Measurements from ENCODE around the gene MICAL3.
A peak's percentile ranks its signal among the peaks of the same experiment; 100 is the strongest.
"Not testable (repeated sequence)": the region's sequence is repeated elsewhere in the genome, so short reads cannot be mapped to it uniquely, and the experiment has no call there.

Gene MICAL3

DNA sequence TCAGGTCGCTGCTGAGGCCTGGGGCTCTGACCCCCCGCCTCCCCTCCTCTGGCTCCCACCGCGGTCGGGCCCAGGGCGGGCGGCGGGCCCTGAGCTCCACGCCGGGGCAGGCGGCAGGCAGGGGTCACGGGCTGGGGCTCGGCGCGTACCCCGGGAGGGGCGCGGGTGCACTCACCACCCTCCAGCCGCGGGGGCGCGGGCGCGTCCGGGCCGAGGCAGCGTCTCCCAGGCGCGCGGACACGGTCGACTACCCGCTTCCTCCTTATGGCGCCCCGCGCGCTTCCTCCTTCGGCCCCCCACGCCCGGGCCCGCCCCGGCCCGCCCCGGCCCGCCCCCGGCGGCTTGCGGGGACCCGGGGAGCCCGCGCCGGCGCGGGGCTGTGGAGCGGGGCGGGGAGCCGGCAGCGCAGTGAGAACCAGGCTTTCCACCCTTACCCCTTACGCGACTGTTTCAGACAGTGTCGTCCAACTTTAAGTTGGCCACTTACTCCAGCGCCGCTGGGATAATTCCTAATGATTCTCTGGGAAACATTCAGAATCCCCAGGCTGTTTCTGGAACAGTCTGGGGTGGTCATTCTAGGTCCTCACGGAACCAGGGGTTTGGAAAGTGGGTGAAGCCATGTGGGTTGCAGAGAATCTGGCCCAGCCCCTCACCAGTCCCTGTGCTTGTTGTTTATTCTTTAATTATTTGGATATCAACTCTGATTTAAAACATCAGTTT, 250.0 kb downstream of the MICAL3 start, which contains the start of gene BID:
Gene BID (minus strand): TSS at position 264 of the 720 bp plus-strand sequence. CDS start 24,353 bp downstream, outside the sequence.
- no peak for DNase-seq

DNA sequence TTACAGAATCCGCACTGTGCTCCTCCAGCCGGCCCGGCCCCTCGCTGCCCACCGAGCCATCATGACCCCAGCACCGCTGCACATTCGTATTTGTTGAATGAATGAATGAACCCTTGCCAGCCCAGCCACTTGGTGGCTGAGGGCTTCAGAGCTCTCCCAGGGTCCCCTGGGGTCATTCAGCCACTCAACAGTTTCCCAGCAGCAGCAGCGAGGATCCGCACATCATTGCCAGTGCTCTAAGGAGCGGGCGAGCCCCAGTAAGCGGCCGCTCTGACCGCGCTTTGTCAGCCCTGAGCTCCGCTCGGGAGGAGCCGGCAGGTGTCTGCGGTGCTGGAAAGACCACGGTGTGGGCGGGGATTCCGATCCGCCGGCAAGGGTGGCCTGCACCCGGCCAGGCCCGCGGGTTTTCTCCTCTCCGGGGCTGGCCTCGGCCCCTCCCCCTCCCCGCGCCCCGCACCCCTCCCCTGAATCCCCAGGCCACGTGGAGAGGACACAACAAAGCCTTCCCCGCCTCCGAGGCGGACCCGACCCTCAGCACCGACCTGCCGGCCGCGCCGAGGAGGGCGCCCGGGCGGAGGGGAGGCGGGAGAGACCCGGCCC, 250.7 kb downstream of the MICAL3 start:
- DNase-seq, result peak; percentile 33

GRCh38 chr22:17772958-17773605, 251.3 kb downstream of the MICAL3 start:
- DNase-seq, result no peak

DNA sequence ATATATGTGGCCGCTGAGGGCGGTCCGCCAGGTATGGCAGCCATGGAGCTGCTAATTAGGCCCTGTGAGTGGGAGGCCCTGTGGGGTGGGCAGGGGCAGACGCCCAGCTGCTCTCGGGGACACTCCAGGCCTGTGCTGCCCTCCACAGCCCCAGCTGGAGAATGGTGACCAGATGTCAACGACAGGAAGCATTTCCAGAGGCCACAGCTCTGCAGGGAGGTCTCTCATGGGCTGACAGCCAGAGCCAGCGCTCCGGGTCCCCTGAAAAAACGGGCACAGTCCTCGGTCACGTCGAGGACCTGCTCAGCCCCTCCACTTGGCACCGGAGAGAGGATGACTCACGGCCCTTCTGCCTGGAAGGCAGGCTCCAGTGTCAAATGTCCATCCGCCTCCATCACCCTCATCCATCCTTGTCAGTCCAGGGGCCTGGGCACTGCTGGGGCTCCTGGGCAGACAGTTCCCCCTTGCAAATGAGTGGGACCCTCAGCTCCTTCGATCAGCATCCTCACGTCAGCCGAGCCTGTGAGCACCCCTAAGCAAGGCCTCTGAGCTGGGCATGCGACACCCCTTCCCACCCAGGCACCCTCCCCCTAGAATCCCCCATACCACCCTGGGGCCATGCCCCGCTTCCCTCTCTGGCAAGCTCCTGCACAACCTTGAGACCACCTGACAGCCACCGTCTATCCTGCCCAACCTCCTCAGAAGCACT, 252.0 kb downstream of the MICAL3 start:
- DNase-seq, result no peak

DNA sequence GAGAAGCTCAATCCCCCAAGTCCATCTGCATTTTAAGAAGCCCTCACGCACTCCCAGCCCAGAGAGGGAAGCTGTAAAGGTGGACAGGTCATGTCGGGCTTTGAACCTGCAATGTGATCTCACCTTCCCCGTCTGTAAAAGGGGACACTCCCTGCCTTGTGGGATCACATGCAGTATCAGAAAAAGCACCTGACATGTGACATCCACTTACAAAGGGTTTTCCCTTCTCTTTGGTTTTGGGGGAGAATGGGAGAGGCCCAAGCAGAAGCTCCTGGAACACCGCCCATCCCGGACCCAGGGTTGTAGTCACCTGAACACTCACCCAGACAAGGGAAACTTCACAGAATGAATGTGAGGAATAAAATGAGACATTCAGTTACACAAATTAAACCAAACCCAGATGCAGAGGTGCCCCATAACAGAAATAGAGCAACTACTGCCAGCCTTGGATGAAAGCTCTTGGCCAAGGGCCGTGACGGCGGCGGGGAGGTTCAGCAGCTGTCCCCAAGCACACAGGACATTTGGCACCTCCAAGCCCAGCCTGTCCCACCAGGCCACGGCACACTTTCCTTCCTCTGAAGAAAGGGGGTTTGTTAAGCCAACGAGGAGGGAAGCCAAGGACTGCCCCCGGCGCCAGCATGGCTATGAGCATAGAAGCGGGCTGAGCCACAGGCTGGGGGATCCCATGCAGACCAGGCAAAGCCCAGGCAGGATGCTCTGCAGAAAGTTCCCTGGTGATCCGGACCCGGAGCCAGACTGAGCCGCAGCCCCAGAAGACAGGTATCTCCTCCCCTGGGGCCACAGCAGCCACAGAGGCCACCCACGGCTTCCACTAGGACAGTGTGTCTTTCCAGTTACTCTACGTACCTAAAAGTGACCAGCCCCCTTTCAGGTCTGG, 253.9 kb downstream of the MICAL3 start:
- DNase-seq, result no peak

DNA sequence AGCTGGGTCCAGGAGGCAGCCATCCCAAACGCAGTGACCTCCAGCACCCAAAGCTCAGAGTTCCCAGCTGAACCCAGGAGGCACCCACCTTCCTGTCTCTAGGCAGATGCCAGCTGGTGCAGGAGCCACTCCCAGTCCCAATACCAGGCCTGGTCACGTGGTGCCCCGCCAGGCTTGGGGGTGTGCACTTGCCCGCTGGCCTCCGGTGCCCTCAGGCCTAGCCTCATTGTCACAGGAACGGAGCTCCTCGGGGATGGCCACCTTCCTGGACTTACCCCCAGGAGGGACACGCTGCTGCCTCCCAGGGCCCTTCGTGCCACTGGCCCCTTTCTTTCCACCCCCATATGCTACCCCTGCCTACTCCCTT, 254.7 kb downstream of the MICAL3 start:
- no peak for DNase-seq

DNA sequence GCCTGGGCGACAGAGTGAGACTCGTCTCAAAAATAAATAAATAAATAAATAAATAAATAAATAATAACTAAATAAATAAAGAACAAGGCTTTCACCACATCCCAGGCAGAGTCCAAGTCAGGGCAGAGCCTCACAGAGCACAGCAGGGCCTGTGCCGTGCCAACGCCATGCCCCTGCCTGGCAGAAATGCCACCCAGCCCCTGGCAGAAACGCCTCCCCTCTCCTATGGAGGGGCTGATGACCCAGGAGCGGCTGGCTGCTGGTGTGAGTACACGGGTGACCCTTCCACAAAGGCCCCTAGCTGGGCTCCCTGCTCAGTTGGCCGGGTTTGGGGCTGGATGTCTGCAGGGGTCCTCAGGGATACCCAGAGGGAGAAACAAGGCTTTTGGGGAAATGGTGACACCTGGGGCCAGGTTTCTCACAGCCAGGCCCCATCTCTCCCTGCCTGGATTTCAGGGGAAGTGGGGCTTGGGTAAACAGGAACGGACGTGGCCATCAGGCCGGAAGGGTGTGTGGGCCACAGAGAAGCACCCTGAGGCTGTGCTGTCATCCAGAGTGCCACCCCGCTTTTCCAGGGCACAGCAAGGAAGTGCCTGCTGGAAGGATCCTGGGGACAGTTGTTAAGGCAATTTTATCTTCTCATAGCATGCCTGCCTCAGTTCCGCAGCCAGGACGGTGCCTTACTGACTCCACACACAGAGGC, 255.2 kb downstream of the MICAL3 start:
- DNase-seq, result no peak

- DNase-seq, result no peak
These were observed 256.9 kb downstream of the MICAL3 start for GRCh38 chr22:17767233-17768065.

GRCh38 chr22:17764852-17765251, 259.5 kb downstream of the MICAL3 start:
- not testable (repeated sequence) for DNase-seq

DNA sequence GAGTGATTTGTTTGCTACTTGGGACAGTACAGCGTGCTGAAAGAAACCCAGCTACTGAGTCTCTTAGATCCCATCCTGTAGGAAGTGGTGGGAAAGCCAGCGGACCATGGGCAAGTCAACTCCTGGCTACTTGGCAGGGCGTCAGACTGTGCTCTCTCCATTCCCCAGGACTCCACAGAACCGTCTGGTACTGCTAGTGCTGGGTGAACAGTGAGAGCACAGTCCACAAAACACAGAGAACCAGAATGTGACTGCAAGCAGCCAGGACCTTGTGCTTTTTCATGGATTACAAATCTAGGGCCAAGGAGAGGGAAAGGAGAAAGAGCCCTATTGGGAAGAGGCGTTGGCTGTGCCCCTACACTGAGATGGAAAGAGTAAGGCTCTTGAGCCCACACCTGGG, 260.3 kb downstream of the MICAL3 start:
- no peak for DNase-seq

DNA sequence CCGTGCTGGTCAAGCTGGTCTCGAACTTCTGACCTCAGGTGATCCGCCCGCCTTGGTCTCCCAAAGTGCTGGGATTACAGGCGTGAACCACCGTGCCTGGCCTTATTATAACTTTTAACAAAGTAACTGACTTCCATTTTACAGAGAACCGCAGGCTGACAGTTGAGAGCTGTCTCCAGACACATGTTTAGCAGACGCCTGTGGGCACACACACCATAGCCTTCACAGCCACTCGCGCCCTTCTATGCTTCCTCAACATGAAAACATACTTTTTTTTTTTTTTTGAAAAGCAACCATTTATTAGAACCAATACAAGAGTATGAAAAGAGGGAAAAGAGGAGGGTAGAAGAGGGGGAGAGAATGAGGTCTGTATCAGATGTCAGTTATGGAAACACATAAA, 260.9 kb downstream of the MICAL3 start:
- DNase-seq, result not testable (repeated sequence)

- no peak for DNase-seq
These were observed 263.2 kb downstream of the MICAL3 start for GRCh38 chr22:17761138-17761488.

DNA sequence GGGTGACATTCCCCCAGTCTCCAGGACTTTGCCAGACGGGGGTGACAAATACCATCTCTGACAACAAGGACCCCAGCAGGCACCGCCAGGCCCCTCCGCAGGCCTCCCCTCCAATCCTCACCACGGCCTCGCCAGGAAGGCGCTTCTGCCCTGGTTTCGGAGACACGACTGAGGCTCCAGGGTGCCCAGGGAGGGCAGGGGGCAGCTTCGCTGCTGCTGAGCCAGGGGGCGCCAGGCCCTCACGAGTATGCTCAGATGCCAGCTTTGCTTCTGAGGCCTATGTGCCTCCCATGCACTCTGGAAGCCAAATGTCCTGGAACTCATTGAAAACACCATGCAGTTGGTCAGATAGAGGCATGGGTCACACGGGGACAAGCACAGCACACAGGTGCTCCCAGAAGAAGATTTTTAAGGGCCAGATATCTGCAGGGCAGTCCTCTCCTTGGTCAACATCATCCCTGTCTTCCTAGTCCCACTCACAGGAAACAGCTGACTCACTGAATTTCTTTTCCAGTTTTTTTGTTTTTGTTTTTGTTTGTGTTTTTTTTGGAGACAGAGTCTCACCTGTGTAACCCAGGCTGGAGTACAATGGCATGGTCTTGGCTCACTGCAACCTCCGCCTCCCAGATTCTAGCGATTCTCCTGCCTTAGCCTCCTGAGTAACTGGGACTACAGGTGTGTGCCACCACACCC, 270.0 kb downstream of the MICAL3 start:
- no peak for DNase-seq

- DNase-seq, result no peak
These were observed 270.9 kb downstream of the MICAL3 start for GRCh38 chr22:17753401-17753989.

DNA sequence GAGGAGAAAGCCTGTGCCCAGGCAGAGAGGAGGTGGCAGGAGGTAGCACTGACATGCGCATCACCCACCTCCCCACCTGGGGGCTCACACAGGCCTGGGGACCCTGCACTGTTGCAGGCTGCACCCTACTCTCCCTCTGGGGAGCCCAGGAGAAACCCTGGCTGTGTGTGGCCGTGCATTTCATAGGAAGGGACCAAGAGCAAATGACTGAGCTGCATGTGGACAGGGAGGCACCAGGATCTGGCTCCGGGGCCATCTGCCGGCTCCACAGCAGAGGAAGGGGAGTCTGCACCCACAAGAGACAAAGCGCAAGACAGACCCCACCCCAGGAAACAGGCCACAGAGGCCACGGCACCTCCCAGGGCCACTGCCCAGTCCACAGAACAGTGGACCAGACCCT, 272.8 kb downstream of the MICAL3 start:
- no peak for DNase-seq

DNA sequence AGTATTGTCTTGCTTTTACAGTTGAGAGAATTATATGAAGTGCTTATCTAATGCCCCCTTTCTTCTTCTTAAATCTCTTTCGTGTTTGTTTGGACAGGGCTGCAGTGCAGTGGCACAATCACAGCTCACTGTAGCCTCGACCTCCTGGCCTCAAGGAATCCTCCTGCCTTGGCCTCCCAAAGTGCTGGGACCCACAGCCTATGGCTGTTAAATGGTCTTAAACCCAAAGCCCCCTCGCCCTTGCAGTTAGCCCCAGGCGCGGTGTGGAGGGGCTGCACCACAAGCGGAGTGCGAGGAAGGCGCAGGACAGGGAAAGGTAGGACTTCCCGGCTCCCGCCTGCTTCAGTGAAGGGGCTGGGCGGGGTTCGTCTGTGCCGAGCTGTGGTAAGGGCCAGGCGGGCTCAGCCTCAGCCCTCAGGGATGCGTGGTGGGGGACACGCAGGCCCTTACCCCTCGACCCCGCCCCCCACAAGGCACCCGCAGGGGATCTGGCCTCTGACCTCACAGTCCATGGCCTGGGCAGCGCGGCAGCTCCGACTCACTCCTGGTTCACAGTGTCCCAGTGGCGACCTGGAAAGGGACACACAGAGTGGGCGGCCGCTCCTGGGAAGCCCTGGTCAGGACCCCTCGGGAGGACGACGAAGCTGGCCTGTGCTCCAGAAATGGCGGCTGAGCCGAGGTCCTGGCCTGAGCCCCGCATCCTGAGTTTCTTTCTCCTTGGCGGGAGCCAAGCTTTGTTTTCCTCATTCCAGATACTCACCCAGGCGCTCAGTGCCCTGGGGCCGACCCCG, 274.6 kb downstream of the MICAL3 start:
- no peak for DNase-seq

DNA sequence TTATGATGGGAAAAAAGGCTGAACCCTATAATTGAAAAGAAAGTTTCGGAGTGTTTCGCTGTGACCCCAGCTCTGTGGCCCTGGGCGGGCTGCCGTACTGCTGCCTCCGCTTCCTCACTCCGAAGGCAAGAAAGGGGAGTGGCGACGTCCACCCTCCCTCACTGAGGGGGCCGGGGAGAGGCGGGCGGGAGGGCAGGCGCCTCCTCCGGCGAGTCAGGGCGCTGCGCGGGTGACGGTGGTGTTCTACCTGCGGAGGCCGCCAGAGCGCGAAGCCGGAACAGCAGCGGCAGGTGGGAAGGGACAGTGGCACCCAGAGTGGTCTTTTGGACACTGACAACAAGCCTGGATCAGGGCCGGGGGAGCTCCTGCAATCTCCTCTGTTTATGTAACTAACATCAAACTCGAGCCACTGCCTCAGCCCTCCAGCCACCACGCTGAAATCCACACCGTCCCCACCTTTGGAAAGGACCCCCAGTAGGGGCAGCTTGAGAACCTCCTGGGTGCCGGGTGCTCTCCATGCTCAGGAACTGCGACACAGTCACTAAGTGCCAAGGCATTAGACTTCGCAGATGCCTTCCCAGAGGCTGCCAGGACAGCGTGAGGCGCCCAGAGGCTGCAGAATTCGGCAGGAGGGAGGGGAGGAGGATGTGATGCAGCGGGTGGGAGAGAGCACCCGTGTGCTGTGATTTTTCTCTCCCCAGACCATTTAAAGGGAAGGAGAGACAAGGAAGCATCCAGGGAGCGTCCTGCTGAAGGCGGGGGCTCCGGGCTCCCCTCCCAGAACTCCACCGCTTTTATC, 275.6 kb downstream of the MICAL3 start:
- DNase-seq, result no peak

GRCh38 chr22:17746916-17747315, 277.4 kb downstream of the MICAL3 start:
- DNase-seq, result no peak
